HEK293 (cell line): ENCODE data around the gene ATP2A3.

ENCODE experiments used
- CTCF ChIP-seq: fragments of 450-650 bp; formaldehyde crosslinking; IDR thresholded peaks from 2 replicates; pipeline ENCODE4 v1.5.1; 2016; ENCODE audit warnings: missing biosample characterization, missing genetic modification characterization
- PRDM10 ChIP-seq: fragments of 450-650 bp; formaldehyde crosslinking; IDR thresholded peaks from 2 replicates; pipeline ENCODE4 v1.5.1; 2016; ENCODE audit warnings: missing biosample characterization, missing genetic modification characterization
- TCF7L2 ChIP-seq: IDR thresholded peaks from 2 replicates; pipeline ENCODE4 v1.6.1; 2011; ENCODE audit warnings: low read depth, mild to moderate bottlenecking, inconsistent platforms, low read length, moderate library complexity, borderline replicate concordance
- ZBTB17 ChIP-seq: fragments of 450-650 bp; formaldehyde crosslinking; IDR thresholded peaks from 2 replicates; pipeline ENCODE4 v1.5.1; 2016; ENCODE audit warnings: missing biosample characterization, missing genetic modification characterization
- ZBTB20 ChIP-seq: fragments of 450-650 bp; formaldehyde crosslinking; IDR thresholded peaks from 2 replicates; pipeline ENCODE4 v1.5.1; 2016; ENCODE audit warnings: missing biosample characterization, missing genetic modification characterization
- ZBTB26 ChIP-seq: fragments of 450-650 bp; formaldehyde crosslinking; optimal IDR thresholded peaks from 2 replicates; pipeline ENCODE3; 2016; ENCODE audit warnings: missing biosample characterization, mild to moderate bottlenecking, missing genetic modification characterization
- ZNF274 ChIP-seq, 2 experiments: fragments of 200-500 bp in 1 of 2; fragments of 450-650 bp in 1 of 2; sonication (Bioruptor generic) in 1 of 2; formaldehyde crosslinking in 1 of 2; IDR thresholded peaks; 2 replicates each; pipeline versions ENCODE4 v1.5.1 to v1.6.1; 2014 to 2016; ENCODE audit warnings: borderline replicate concordance in 1 of 2, inconsistent platforms in 1 of 2, low read length in 1 of 2, missing biosample characterization in 1 of 2, missing genetic modification characterization in 1 of 2
- ZNF571 ChIP-seq: fragments of 450-650 bp; formaldehyde crosslinking; IDR thresholded peaks from 2 replicates; pipeline ENCODE4 v1.5.0; 2017; ENCODE audit warnings: missing biosample characterization, missing genetic modification characterization
- ZNF701 ChIP-seq: fragments of 450-650 bp; formaldehyde crosslinking; IDR thresholded peaks from 2 replicates; pipeline ENCODE4 v1.5.1; 2016; ENCODE audit warnings: missing biosample characterization, missing genetic modification characterization
- ZNF704 ChIP-seq: fragments of 450-650 bp; formaldehyde crosslinking; IDR thresholded peaks from 2 replicates; pipeline ENCODE4 v1.5.1; 2016; ENCODE audit warnings: missing biosample characterization, missing genetic modification characterization
- ZNF707 ChIP-seq: fragments of 450-650 bp; formaldehyde crosslinking; IDR thresholded peaks from 2 replicates; pipeline ENCODE4 v1.5.1; 2016; ENCODE audit warnings: missing biosample characterization, missing genetic modification characterization
- ZNF747 ChIP-seq: fragments of 450-650 bp; formaldehyde crosslinking; IDR thresholded peaks from 2 replicates; pipeline ENCODE4 v1.5.1; 2016; ENCODE audit warnings: missing biosample characterization, missing genetic modification characterization

- TF ChIP-seq CTCF (tag by site-specific recombination): no peak
- no peak for TF ChIP-seq TCF7L2
- no peak for TF ChIP-seq ZNF274 (IDR thresholded peaks at IDR 0.05; ENCODE audit: low read length)
- TF ChIP-seq ZNF274 (tag by site-specific recombination; IDR thresholded peaks at IDR 0.05; ENCODE audit: borderline replicate concordance): no peak
- TF ChIP-seq ZNF707: no peak
- TF ChIP-seq ZBTB26: no peak
- TF ChIP-seq ZBTB20: no peak
- no peak for TF ChIP-seq ZNF571
- TF ChIP-seq ZBTB17 (tag by site-specific recombination): no peak
- TF ChIP-seq ZNF704 (tag by site-specific recombination): no peak
- TF ChIP-seq ZNF747 (tag by site-specific recombination): no peak
- no peak for TF ChIP-seq ZNF701 (tag by site-specific recombination)
- no peak for TF ChIP-seq PRDM10
Measured at GRCh38 chr17:3953542-3953941, 10.7 kb downstream of the ATP2A3 start.
